ENCODE measurements around the gene SPEN. TPM values are rescaled to one million over a fixed set of nuclear protein-coding genes. Genes with fewer than 3 reads are reported as not detected.

Gene SPEN
- total and polyA plus RNA-seq, 9 of the 15 experiments (the other 6 are each of a cell fraction or from before 2014, with no cell fraction given) = 5.7 to 87.5 (median 27.2) TPM

- H3K4me3 ChIP-seq = no peak overlapping the region
- intact Hi-C loops (cut with micrococcal nuclease) (no loop called here), in situ Hi-C loops (cut with MboI) (no loop called here)
- no peak for DNase-seq (ENCODE audit: extremely low read depth in 1 of 4, low spot score in 3 of 4)
- peaks cover 4% of the 10 kb centered on the region; the same call in 1 of the 2 replicates for H4K20me1 ChIP-seq (replicated peaks; ENCODE audit: control insufficient read depth, insufficient read depth, low read length)
- ChIA-PET POLR2A (interaction anchor here (1.4 to 3.3 kb wide), 3 partner anchors 11 to 99 kb away, joined by 3 to 20 read pairs (median 5); no protein-coding TSS in a partner anchor), CTCF (ENCODE audit: low intra/inter-chr PET ratio) (no interaction called here)
- H3K4me2 ChIP-seq (ENCODE audit: insufficient read depth, low read length) = no peak overlapping the region
- BruUV-seq (replicated peaks) = no TSS peak
- whole genome bisulfite sequencing (ENCODE audit: insufficient coverage, low coverage, missing lambda C conversion rate) = 84% methylated on average over 16 of the region's 16 CpGs
- no peak for ATAC-seq
- no peak for FAIRE-seq
- H3K36me3 ChIP-seq (ENCODE audit: control insufficient read depth, insufficient read depth, low read length) = peaks cover 64% of the 10 kb centered on the region; the same call in 2 of the 3 replicates
- H3K79me2 ChIP-seq (ENCODE audit: control insufficient read depth, insufficient read depth, low read length) = peaks cover 56% of the 10 kb centered on the region
- peaks cover 50 to 70% of the 10 kb centered on the region in 2 experiments for H3K4me1 ChIP-seq (replicated peaks in 1 of 2; ENCODE audit: control insufficient read depth in 2 of 2, insufficient read depth in 2 of 2, low read length in 2 of 2)
- H3K9ac ChIP-seq (ENCODE audit: insufficient read depth in 1 of 2, low read depth in 2 of 2, low read length in 2 of 2) = peak overlapping the region; percentile 46 to 81; a peak in 2 of 4 replicates
- no peak overlapping the region for H2AFZ ChIP-seq (ENCODE audit: low read depth, low read length)
- H3K27ac ChIP-seq (ENCODE audit: extremely low read depth, low read depth, low read length) = peak overlapping the region; percentile 97; the same call in 1 of the 3 replicates
- H3K27me3 ChIP-seq (ENCODE audit: control insufficient read depth in 2 of 2, insufficient read depth in 2 of 2, low read length in 2 of 2) = no peaks in the 10 kb centered on the region
- H3K9me1 ChIP-seq (ENCODE audit: control insufficient read depth, insufficient read depth, low read length) = peaks cover 8% of the 10 kb centered on the region
- H3K9me3 ChIP-seq (replicated peaks; ENCODE audit: control insufficient read depth, insufficient read depth, low read depth, low read length) = no peaks in the 10 kb centered on the region
- TF ChIP-seq POLR2G (IDR thresholded peaks at IDR 0.05; ENCODE audit: low read depth, low read length) = 0 out of 2 replicates have a peak, but pooled peaks have one; percentile 40
- 0 out of 2 replicates have a peak, but pooled peaks have one; percentile 62 for TF ChIP-seq ZNF395 (CRISPR knock-in tag; IDR thresholded peaks at IDR 0.05)
- TF ChIP-seq, protein P1, sequence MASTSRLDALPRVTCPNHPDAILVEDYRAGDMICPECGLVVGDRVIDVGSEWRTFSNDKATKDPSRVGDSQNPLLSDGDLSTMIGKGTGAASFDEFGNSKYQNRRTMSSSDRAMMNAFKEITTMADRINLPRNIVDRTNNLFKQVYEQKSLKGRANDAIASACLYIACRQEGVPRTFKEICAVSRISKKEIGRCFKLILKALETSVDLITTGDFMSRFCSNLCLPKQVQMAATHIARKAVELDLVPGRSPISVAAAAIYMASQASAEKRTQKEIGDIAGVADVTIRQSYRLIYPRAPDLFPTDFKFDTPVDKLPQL (IDR thresholded peaks at IDR 0.05; ENCODE audit: extremely low read depth, insufficient read length) = no peak
- TF ChIP-seq, protein P2, sequence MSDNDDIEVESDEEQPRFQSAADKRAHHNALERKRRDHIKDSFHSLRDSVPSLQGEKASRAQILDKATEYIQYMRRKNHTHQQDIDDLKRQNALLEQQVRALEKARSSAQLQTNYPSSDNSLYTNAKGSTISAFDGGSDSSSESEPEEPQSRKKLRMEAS (CRISPR knock-in tag; IDR thresholded peaks at IDR 0.05) = peak; percentile 30; the same call in 1 of the 2 replicates
- TF ChIP-seq RBFOX2 (IDR thresholded peaks at IDR 0.05; ENCODE audit: low read depth, low read length) = 0 out of 2 replicates have a peak, but pooled peaks have one; percentile 1
- peak in 1 of 2 experiments; percentile 24; a peak in 1 of 4 replicates for TF ChIP-seq FOXA3 (CRISPR knock-in tag; conservative IDR thresholded peaks at IDR 0.05 in 1 of 2, IDR thresholded peaks at IDR 0.05 in 1 of 2)
- TF ChIP-seq CHD4 (IDR thresholded peaks at IDR 0.05; ENCODE audit: insufficient read depth, insufficient replicate concordance, low read depth, low read length, poor library complexity, severe bottlenecking) = no peak
Measured at GRCh38 chr1:15948091-15948591, 100.6 kb downstream of the SPEN start.

Measured in K562 (cell line).